GM18499 (cell line): ENCODE data around the gene OR8B8.
"Not testable (repeated sequence)": the region's sequence is repeated elsewhere in the genome, so short reads cannot be mapped to it uniquely, and the experiment has no call there.

Source experiments
- ATAC-seq: cut with Tn5 transposase; IDR thresholded peaks from one replicate; pipeline ENCODE4 v1.9.1; 2021; ENCODE audit warnings: moderate number of reproducible peaks; ENCODE audit not compliant: insufficient read depth, unreplicated experiment

The OR8B8 gene

DNA sequence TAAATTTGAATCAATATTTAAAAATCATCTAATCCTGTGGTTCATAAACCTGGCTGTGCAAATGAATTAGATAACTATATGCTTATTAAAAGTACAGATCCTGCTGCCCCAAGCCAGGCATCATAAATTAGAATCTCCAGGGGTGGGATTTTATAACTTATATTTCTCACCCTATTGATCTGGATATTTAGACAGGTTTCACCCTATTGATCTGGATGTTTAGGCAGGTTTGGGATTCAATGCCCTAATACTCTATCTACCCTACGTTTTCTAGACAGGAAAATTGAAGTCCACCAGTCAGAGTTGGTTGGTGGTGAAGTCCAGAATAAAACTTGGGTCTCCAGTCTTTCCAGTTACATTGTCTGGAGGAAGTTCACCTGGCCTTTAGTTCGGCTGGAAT, 2.6 kb downstream of the OR8B8 start:
- ATAC-seq = no peak

DNA sequence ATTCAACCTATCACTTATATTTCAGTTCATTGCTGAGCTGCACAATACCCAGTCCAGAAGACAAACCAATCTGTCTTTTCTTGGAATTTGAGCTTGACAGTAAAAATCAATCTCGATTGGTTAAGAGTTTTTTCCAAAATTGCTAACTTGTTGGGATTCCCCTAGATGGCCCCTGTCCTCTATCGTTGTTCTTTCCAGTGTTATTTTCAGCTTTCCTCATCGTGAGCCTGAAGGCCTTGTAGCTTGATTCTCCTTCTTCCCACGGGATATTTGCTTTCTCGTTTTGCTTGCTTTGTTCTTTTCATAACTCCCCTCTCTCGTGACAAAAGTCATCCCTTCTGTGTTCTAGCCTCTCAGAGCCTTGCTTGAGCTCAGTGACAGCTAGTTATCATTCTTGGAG, 3.1 kb downstream of the OR8B8 start:
- no peak for ATAC-seq

DNA sequence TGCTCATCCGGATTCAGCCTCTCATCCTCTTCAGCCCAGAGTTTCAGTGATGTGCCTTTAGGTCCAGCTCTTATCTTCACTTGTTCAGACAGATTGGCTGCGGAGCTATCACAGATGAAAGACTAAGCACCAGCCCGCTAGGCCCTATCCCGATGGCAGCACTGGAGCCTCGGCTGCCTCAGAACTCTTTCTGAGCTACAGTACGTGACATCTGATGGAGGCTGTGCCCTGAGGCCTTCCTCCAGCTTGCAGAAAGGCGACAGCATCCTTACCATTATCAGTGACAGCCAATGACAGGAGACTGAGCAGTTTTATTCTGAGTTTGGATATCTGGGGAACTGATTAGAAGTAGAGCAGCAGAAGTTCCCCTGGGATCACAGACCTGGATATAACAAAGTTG, 4.0 kb downstream of the OR8B8 start:
- ATAC-seq = no peak

DNA sequence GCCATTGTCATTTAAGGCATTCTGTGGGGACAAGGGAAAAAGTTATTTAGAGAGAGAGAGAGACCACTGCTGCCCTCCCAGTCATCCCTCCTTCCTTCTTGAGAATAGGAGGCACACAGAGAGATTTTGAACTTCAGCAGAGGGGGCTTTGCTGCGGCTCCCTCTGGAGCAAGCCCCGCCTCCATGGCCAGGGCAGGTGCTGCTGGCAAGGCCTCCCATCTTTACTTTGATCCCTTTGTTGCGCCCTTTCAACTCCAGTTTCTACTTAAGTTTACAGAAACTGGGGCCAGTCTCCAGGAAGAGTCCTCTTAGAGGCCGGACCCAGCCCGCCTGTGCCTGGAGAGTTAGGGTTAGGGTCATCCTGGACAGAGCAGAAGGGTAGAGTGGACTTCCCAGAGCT, 4.4 kb downstream of the OR8B8 start:
- no peak for ATAC-seq

DNA sequence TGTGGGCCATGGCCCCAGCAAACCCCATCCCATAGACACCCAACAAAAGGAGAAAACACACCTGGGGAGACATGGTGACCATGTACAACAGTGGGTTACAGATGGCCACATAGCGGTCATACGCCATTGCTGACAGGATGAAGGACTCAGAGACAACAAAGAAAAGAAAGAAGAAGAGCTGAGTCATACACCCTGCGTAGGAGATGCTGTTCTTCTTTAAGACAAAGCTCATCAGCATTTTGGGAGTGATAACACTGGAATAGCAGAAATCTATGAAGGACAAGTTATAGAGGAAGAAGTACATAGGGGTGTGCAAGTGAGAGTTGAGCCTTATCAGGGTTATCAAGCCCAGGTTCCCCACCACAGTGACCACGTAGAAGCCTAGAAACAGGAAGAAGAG, 4.9 kb downstream of the OR8B8 start:
- no peak for ATAC-seq

DNA sequence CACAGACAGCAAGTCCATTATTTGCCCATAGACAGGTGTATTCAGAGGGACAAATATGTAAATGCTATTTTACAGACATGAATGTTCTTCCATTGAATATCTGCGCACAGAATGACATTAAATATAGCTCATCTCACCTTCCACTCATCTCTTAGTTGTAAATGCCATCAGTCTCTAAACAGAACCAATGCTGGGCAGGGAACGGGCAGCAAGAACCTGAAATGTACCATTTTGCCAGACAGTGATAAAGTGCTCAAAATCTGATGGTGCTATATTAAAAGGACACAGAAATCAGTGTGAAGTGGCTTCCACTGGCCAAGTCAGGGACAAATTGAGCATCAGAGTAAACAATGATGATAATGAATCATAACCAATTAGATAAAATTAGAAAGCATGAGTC, 10.8 kb downstream of the OR8B8 start:
- ATAC-seq = no peak

DNA sequence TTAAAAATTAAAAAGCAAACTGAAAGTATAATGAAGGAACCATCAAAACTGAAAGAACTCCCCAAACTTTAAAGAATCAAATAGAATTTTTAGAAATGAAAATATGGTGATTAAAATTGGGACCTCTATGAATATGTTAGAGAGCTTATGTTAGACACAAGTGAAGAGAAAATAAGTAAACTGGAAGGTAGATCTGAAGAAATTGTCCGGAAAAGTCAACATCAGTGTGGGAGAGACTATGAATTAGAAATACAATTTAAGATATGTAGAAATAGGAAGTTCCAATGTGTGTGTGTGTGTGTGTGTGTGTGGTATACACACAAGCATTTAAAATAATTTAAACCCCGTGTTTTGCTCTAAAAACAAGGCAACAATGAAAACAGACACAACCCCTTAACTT, 15.9 kb downstream of the OR8B8 start:
- no peak for ATAC-seq

DNA sequence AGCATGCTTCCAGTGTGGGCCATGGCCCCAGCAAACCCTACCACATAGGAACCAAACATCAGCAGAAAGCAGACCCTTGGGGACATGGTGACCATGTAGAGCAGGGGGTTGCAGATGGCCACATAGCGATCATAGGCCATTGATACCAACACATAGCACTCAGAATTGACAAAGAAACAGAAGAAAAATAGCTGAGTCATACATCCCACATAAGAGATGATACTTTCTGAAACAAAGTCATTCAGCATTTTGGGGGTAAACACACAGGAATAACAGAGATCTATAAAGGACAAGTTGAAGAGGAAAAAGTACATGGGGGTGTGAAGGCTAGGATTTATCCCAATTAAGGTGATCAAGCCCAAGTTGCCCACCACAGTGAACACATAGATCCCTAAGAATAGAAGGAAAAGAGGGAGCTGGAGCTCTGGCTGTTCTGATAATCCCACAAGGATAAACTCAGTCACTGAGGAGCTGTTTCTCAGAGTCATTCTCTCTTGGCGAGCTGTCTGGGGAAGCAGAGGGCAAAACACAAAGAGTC, 21.0 kb downstream of the OR8B8 start, which contains the start of gene OR8B4:
OR8B4 (minus strand) TSS at position 488 of the 538 bp plus-strand sequence; CDS start at position 488, 0 bp downstream.
- ATAC-seq = no peak

DNA sequence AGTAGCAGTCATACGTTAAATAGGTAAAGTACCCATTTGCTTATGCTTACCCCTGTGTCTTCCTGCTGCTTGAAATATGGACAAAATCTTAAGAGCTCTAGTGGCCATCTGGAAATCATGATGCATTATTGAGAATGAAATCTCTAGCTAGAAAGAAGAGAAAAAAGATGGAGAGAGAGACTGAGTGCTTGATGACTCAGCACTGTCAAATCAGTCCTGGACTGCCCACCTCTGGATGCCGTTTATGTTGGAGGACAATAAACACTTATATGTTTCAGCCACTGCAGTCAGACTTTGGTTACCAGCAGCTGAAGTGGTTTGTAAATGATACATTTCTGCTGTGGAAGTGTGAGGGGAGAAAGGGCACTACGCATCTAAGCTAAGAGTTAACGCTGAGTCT, 24.5 kb downstream of the OR8B8 start:
- no peak for ATAC-seq

DNA sequence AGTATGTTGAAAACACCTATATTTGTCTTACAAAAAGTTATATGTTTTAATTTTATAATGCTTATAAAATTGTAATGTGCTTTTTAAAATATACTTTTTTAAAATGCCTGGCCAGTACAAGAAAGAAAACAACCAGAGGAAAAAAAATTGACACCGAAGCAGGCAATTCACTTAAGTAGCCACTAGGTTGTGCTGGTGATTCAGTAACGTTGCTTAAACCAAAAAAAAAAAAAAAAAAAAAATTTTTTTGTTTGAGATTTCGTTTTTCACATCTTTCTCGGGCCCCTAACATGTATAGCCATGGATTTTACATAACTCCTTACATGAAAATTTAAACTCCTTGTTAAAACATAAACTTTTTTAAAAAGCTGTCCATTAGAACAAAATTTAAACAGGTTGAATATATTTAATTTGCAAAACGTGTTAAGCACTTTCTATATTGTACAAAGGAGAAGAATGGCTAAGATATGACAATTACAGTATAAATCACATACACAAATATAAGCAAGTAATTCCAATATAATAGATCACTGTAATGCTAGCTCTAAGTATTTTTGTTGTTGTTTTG, 30.1 kb downstream of the OR8B8 start:
- no peak for ATAC-seq

DNA sequence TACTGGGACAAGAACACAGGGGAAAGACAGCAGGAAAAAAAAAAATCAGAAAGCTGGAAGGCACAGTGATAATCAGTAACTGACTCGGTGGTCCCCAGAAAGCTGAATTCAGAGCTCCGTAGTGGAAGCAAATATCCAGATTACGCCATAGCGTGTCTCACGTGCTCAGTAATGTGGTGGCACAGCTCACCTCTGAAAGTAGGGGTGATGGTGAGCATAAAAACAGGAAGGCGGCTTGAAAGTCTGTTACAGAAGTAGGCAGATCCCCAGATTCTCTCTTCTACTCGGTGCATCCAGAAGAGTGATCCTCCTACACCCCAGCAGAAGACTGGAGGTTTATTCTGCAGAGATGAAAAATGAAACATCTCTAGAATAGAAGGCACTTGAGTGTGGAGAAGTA, 35.6 kb downstream of the OR8B8 start:
- no peak for ATAC-seq

DNA sequence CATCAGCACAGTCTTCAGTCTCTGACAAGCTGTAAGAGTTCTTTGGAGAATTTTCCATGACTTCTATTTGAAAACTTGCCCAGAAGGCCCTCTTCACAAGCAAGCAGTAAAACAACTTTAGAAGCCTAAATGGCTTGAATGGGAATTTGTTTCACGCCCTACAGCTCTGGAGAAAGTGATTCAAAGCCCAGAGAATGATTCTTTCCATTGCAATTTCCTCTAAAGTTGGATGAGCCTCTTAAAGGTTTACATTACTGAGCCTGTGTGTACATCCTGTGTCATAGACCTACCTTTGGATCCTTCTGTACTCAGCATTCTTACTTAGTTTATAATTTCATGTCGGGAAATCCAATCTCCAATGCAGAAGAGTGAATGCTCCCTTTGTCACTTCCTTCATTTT, 39.9 kb downstream of the OR8B8 start:
- no peak for ATAC-seq

DNA sequence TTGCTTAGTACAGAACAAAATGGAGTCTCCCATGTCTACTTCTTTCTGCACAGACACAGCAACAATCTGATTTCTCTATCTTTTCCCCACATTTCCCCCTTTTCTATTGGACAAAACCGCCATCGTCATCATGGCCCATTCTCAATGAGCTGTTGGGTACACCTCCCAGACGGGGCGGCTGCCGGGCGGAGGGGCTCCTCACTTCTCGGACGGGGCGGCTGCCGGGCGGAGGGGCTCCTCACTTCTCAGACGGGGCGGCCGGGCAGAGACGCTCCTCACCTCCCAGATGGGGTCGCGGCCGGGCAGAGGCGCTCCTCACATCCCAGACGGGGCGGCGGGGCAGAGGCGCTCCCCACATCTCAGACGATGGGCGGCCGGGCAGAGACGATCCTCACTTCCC, 42.3 kb downstream of the OR8B8 start:
- not testable (repeated sequence) for ATAC-seq

DNA sequence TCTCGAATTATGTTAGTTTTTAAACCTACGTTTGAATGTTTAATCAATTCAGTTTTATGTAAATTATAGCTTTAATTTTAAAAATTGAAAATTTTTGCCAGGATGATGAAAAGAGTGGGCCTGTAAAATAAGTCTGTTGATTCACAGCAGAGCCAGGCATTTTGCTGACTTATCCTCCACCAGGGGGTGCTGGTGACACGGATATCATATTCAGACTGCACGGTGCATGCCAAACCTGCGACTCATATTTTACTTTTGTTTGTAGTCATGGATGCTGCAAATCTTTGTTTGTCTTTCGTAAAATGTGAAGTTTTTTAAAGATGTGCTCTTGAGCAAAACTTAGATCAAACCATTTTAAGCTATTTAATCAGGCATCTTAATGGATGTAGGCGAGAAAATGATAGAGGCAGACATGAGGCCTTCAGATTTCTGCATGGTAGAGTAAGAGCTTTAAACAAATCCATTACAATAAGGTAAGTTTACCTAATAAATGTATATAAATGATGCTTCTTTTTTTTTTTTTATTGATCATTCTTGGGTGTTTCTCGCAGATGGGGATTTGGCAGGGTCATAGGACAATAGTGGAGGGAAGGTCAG, 43.1 kb downstream of the OR8B8 start:
- ATAC-seq = peak; percentile 79

DNA sequence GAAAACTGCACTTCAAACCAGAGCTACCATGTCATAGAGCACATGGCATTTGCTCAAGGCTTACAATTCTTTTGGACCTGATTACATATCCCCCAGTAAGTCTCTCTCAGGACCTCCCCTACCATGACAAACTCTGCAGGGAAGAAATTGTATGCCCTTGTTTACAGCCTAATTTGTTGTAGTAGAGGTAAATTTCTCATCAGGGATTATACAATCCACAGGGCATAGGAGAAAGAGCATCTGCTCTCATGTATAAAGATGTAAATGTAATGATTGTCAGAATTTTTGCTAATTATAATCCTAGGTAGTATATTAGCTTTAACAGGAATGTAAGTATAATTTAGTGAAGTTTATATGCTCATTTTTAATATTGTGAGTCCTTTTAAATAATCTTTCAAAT, 46.6 kb downstream of the OR8B8 start, which contains the start of gene OR8B3:
OR8B3 (minus strand) TSS at position 101 of the 400 bp plus-strand sequence. CDS start 1,673 bp downstream, outside the sequence.
- no peak for ATAC-seq

DNA sequence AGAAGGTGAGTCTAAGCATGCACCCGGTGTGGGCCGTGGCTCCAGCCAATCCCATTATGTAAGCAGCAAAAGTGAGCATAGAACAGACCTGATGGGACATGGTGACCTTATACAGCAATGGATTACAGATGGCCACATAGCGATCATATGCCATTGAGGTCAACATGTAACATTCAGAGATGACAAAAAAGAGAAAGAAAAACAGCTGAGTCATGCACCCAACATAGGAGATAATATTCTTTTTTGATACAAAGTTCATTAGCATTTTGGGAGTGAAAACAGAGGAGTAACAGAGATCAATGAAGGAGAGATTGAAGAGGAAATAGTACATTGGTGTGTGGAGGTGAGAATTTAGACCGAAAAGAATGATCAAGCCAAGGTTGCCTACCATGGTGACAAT, 48.6 kb downstream of the OR8B8 start:
- not testable (repeated sequence) for ATAC-seq

DNA sequence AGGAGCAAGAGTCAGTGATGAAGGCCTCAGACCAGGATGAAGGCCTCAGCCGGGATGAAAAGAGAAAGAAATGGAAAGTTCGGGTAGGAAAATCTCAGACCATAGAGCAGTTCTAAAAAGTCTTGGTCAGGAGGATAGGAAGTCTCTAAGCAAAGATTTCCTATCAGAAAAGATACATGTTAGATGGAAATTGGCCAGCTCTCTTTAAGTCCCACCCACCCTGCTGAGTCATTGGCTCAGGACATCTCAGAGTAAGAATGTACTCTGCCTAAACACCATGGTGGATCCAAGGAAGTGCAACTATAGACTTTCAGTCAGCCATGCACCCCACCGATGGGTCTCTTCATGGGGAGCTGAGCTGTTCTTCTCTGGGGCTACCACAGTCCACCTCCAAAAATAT, 51.1 kb downstream of the OR8B8 start:
- no peak for ATAC-seq
